ENCODE measurements around the gene LDB3. TPM values are rescaled to one million over a fixed set of nuclear protein-coding genes. Genes with fewer than 3 reads are reported as not detected.

Gene LDB3
- total and polyA plus RNA-seq, 9 of the 15 experiments (the other 6 are each of a cell fraction or from before 2014, with no cell fraction given) = 0.03 TPM; not detected in 8

DNA sequence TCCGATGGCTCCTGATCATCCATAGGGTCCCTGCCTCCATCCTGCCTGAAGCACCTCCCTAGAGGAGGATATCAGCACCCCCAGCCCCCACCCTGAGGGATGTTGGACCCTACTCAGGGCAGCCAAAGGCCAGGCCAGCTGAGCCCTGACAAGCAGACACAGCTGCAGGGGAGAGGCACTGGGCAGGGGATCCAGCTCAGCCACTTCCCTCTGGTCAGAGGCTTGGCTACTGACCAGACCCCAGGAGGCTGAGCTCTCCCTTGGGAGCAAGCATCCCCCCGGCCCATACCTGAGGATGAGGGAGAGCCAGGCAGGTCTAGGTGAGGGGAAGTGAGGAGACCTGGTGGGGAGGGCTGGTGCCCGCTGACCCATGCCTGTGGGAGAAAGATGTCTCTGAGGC, 6.6 kb downstream of the LDB3 start:
- Histone ChIP-seq H3K27me3 (ENCODE audit: control insufficient read depth in 2 of 2, insufficient read depth in 2 of 2, low read length in 2 of 2) (no peaks in the 10 kb centered on the region; a peak in 1 of 5 replicates), H3K9me1 (ENCODE audit: control insufficient read depth, insufficient read depth, low read length) (no peaks in the 10 kb centered on the region), H3K9me3 (replicated peaks; ENCODE audit: control insufficient read depth, insufficient read depth, low read depth, low read length) (no peaks in the 10 kb centered on the region), H2AFZ (ENCODE audit: low read depth, low read length) (no peak overlapping the region), H3K79me2 (ENCODE audit: control insufficient read depth, insufficient read depth, low read length) (no peaks in the 10 kb centered on the region), H3K4me2 (ENCODE audit: insufficient read depth, low read length) (no peak overlapping the region), H3K9ac (ENCODE audit: insufficient read depth in 1 of 2, low read depth in 2 of 2, low read length in 2 of 2) (0 out of 4 replicates have a peak overlapping the region, but pooled peaks of 1 of the 2 experiments have one; percentile 9), H3K36me3 (ENCODE audit: control insufficient read depth, insufficient read depth, low read length) (no peaks in the 10 kb centered on the region), H4K20me1 (replicated peaks; ENCODE audit: control insufficient read depth, insufficient read depth, low read length) (no peaks in the 10 kb centered on the region), H3K4me3 (no peak overlapping the region), H3K4me1 (replicated peaks in 1 of 2; ENCODE audit: control insufficient read depth in 2 of 2, insufficient read depth in 2 of 2, low read length in 2 of 2) (peaks cover 10 to 12% of the 10 kb centered on the region in 2 experiments; a peak in 4 of 5 replicates), H3K27ac (ENCODE audit: extremely low read depth, low read depth, low read length) (no peak overlapping the region)
- POLR2A ChIA-PET = interaction anchor here (0.6 kb wide), 1 partner anchor 225 kb away, joined by 3 read pairs; no protein-coding TSS in a partner anchor
- in situ Hi-C loops (cut with MboI) (no loop called here), intact Hi-C loops (cut with micrococcal nuclease) (no loop called here)
- no peak for TF ChIP-seq PPARD (CRISPR knock-in tag; IDR thresholded peaks at IDR 0.05)
- CTCF ChIA-PET (ENCODE audit: low intra/inter-chr PET ratio) = no interaction called here
- ATAC-seq = no peak
- BruUV-seq (replicated peaks) = no TSS peak
- DNase-seq (ENCODE audit: extremely low read depth in 1 of 4, low spot score in 3 of 4) = no peak
- WGBS (ENCODE audit: insufficient coverage, low coverage, missing lambda C conversion rate) = 7% methylated on average over 3 of the region's 3 CpGs
- no peak for FAIRE-seq

GRCh38 chr10:86677374-86677773, 9.1 kb downstream of the LDB3 start:
- no peak for ATAC-seq
- Histone ChIP-seq H3K4me2 (ENCODE audit: insufficient read depth, low read length) (no peak overlapping the region), H3K4me3 (no peak overlapping the region), H3K27me3 (ENCODE audit: control insufficient read depth in 2 of 2, insufficient read depth in 2 of 2, low read length in 2 of 2) (no peaks in the 10 kb centered on the region), H3K36me3 (ENCODE audit: control insufficient read depth, insufficient read depth, low read length) (no peaks in the 10 kb centered on the region), H3K9me1 (ENCODE audit: control insufficient read depth, insufficient read depth, low read length) (no peaks in the 10 kb centered on the region), H3K27ac (ENCODE audit: extremely low read depth, low read depth, low read length) (no peak overlapping the region), H4K20me1 (replicated peaks; ENCODE audit: control insufficient read depth, insufficient read depth, low read length) (no peaks in the 10 kb centered on the region), H3K9me3 (replicated peaks; ENCODE audit: control insufficient read depth, insufficient read depth, low read depth, low read length) (no peaks in the 10 kb centered on the region), H3K4me1 (replicated peaks in 1 of 2; ENCODE audit: control insufficient read depth in 2 of 2, insufficient read depth in 2 of 2, low read length in 2 of 2) (peaks cover 9 to 26% of the 10 kb centered on the region in 2 experiments; a peak in 4 of 5 replicates), H3K79me2 (ENCODE audit: control insufficient read depth, insufficient read depth, low read length) (no peaks in the 10 kb centered on the region), H2AFZ (ENCODE audit: low read depth, low read length) (no peak overlapping the region), H3K9ac (ENCODE audit: insufficient read depth in 1 of 2, low read depth in 2 of 2, low read length in 2 of 2) (no peak overlapping the region)
- CTCF ChIA-PET (ENCODE audit: low intra/inter-chr PET ratio) = no interaction called here
- no peak for FAIRE-seq
- no TSS peak for BruUV-seq (replicated peaks)
- WGBS (ENCODE audit: insufficient coverage, low coverage, missing lambda C conversion rate) = 0% methylated on average over 6 of the region's 6 CpGs
- intact Hi-C loops (cut with micrococcal nuclease) (no loop called here), in situ Hi-C loops (cut with MboI) (no loop called here)
- POLR2A ChIA-PET = interaction anchor here (0.6 kb wide), 1 partner anchor 51 kb away, joined by 4 read pairs; no protein-coding TSS in a partner anchor
- DNase-seq (ENCODE audit: extremely low read depth in 1 of 4, low spot score in 3 of 4) = no peak
- TF ChIP-seq, protein P1, sequence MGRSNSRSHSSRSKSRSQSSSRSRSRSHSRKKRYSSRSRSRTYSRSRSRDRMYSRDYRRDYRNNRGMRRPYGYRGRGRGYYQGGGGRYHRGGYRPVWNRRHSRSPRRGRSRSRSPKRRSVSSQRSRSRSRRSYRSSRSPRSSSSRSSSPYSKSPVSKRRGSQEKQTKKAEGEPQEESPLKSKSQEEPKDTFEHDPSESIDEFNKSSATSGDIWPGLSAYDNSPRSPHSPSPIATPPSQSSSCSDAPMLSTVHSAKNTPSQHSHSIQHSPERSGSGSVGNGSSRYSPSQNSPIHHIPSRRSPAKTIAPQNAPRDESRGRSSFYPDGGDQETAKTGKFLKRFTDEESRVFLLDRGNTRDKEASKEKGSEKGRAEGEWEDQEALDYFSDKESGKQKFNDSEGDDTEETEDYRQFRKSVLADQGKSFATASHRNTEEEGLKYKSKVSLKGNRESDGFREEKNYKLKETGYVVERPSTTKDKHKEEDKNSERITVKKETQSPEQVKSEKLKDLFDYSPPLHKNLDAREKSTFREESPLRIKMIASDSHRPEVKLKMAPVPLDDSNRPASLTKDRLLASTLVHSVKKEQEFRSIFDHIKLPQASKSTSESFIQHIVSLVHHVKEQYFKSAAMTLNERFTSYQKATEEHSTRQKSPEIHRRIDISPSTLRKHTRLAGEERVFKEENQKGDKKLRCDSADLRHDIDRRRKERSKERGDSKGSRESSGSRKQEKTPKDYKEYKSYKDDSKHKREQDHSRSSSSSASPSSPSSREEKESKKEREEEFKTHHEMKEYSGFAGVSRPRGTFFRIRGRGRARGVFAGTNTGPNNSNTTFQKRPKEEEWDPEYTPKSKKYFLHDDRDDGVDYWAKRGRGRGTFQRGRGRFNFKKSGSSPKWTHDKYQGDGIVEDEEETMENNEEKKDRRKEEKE (IDR thresholded peaks at IDR 0.05; ENCODE audit: borderline replicate concordance in 1 of 2, control insufficient read depth in 1 of 2, low read depth in 2 of 2, low read length in 1 of 2) = no peak
- no peak for TF ChIP-seq ZNF134 (CRISPR knock-in tag; conservative IDR thresholded peaks at IDR 0.05)
- no peak for TF ChIP-seq HNRNPL (IDR thresholded peaks at IDR 0.05; ENCODE audit: low read depth, low read length)
- no peak for TF ChIP-seq GTF2F1 (IDR thresholded peaks at IDR 0.05; ENCODE audit: low read depth, low read length)
- TF ChIP-seq, protein P2, sequence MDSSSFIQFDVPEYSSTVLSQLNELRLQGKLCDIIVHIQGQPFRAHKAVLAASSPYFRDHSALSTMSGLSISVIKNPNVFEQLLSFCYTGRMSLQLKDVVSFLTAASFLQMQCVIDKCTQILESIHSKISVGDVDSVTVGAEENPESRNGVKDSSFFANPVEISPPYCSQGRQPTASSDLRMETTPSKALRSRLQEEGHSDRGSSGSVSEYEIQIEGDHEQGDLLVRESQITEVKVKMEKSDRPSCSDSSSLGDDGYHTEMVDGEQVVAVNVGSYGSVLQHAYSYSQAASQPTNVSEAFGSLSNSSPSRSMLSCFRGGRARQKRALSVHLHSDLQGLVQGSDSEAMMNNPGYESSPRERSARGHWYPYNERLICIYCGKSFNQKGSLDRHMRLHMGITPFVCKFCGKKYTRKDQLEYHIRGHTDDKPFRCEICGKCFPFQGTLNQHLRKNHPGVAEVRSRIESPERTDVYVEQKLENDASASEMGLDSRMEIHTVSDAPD (CRISPR knock-in tag; IDR thresholded peaks at IDR 0.05) = no peak
- TF ChIP-seq HDAC1 (IDR thresholded peaks at IDR 0.05) = no peak
- no peak for TF ChIP-seq EZH2 (IDR thresholded peaks at IDR 0.05; ENCODE audit: borderline replicate concordance, low read depth, low read length)
- no peak for TF ChIP-seq POLR2A (conservative IDR thresholded peaks at IDR 0.05)
- no peak for TF ChIP-seq ELF2 (CRISPR knock-in tag; IDR thresholded peaks at IDR 0.05)
- no peak for TF ChIP-seq ZNF354B (CRISPR knock-in tag; IDR thresholded peaks at IDR 0.05)
- no peak for TF ChIP-seq FOXJ2 (tag; IDR thresholded peaks at IDR 0.05)
